HFF-Myc (cell line): ENCODE measurements around the gene ADCYAP1R1.

Experiments used
- DNase-seq: peaks from one replicate; pipeline ENCODE4 v3.0.0-alpha.2; 2011; ENCODE audit warnings: low read depth; ENCODE audit errors: extremely low read depth
- H3K4me3 ChIP-seq: replicated peaks from 2 replicates; pipeline ENCODE4 v1.5.1; 2011; ENCODE audit warnings: low read depth, mild to moderate bottlenecking, control low read depth, low read length
- TF ChIP-seq, protein P1 (sequence below): IDR thresholded peaks from 2 replicates; pipeline ENCODE4 v1.5.1; 2012; ENCODE audit warnings: mild to moderate bottlenecking, low read depth, low read length, control low read depth; ENCODE audit errors: missing control alignments

Gene ADCYAP1R1

DNA sequence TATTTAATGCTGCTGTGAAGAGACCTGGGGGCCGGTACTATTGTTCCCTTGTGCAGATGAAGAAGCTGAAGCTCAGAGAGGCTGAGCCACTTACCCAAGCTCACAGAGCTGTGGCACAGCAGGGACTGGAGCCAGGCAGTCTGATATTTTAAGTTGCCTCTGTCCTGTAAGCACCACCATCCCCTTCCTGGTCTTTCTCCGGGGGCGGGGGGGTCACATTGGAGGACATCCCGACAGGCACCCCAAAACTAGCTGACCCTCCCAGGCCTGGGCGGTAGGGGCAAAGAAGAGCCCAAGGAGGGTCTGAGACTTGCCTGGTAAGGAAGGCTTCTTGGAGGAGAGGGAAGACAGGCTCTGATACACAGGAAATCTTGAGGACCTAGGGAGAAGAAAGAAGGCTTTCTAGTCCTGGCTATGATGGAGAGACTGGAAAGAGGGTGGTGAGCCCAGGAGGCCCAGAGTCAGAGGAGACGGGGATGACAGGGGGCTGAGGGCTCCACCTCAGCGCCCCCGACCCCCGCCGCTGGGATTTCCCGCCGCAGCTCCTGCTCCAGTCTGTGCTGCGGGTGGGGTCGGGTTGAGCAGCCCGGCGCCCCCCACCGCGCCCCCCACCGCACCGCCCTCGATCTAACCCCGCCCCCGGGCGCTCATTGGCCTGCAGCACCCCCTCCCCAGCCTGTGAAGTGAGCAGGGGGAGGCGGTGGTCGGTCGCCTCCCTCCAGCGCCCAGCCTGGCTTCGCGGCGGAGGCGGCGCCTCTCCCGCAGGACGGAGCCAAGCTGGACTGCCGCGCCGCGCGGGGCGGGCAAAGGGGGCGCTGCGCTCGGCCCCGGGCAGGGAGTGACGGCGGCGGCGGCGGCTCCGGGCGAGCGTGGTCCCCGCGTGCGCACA lies at the start of gene ADCYAP1R1:
Gene ADCYAP1R1, plus strand, starts transcription at position 711 of the 889 bp plus-strand sequence. CDS start 10,957 bp downstream, outside the sequence.
- DNase-seq: no peak
- TF ChIP-seq, protein P1, sequence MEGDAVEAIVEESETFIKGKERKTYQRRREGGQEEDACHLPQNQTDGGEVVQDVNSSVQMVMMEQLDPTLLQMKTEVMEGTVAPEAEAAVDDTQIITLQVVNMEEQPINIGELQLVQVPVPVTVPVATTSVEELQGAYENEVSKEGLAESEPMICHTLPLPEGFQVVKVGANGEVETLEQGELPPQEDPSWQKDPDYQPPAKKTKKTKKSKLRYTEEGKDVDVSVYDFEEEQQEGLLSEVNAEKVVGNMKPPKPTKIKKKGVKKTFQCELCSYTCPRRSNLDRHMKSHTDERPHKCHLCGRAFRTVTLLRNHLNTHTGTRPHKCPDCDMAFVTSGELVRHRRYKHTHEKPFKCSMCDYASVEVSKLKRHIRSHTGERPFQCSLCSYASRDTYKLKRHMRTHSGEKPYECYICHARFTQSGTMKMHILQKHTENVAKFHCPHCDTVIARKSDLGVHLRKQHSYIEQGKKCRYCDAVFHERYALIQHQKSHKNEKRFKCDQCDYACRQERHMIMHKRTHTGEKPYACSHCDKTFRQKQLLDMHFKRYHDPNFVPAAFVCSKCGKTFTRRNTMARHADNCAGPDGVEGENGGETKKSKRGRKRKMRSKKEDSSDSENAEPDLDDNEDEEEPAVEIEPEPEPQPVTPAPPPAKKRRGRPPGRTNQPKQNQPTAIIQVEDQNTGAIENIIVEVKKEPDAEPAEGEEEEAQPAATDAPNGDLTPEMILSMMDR: no peak
- no peak within 1 kb of the TSS for H3K4me3 ChIP-seq

DNA sequence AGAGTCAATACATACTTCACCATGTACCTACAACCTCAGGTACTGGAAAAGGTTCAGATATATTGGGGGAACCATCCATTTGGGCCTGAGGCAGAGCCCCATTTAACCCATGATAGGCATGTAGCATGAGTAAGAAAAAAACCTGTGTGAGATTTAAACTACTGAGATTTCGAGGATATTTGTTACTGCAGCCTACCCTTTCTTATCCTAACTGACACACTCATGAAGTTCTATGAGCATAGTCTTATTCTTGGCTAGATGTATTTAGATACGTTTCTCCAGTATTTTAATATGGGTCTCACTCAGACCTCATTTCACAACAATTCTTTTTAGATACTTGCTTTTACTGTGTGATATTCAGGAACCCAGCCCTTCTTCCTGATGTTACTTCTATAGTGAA lies 49.0 kb upstream of the ADCYAP1R1 start:
- TF ChIP-seq, protein P1: no peak
- no peak for DNase-seq
- H3K4me3 ChIP-seq: no peak overlapping the region

DNA sequence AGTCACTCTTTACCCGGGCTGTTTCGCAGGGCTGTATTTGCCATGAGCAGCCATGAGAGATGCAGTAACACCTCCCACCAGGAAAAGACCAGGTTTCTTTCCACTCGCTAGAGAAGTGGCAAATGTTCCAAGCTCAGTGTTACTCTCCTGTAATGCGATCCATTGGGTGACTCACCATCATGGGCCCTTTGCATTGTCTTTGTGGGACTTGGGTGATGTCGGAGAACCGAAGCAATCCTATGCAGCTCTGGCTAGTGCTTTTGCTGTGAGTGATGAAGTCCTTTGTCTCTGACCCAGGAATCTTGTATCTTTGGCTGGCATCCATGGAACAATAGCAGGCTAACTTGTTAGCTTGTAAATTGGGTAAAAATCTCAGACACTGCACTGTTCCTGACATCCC lies 48.4 kb upstream of the ADCYAP1R1 start:
- TF ChIP-seq, protein P1: no peak

DNA sequence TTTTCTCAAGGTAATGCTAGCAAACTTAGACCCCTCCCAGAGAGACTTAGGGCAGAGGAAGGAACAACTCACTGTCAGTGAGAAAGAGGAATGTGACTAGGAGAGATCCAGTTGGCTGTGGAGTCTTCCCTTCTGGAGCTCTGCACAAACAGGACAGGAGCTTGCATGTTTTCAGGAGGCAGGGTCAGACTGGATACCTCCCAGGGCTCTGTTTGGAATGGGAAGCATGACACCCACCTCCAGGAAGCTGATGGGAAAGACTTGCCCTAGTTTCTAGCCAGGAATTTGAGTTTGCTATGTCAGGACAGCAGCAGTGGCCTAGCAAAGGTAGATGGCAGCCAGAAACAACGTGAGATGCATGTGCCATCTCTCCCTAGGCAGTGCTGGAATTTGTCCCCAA lies 47.7 kb upstream of the ADCYAP1R1 start:
- no peak overlapping the region for H3K4me3 ChIP-seq
- DNase-seq: no peak
- TF ChIP-seq, protein P1: no peak

More for the DNA sequence above, 48.4 kb upstream of the ADCYAP1R1 start:
- no peak overlapping the region for H3K4me3 ChIP-seq
- DNase-seq: no peak

DNA sequence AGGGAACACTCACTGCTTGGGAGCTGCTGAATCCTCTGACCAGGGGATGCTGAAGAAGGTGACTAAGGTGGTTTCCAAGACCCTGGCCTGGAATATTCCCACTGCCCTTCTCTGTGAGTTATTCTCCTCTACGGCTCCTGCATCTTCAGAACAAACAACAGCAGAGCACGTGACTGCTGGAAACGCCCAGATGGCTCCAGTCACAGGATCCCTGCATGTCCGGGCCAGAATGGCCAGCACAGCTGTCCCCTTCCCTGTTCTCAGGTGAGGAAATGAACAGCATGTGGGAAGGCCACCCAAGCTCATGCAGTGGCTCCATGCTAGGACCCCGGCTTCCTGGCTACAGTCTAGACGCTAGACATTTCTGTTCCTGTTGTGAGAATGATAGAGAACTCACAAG lies 45.3 kb upstream of the ADCYAP1R1 start:
- H3K4me3 ChIP-seq: no peak overlapping the region
- DNase-seq: no peak
- TF ChIP-seq, protein P1: no peak

DNA sequence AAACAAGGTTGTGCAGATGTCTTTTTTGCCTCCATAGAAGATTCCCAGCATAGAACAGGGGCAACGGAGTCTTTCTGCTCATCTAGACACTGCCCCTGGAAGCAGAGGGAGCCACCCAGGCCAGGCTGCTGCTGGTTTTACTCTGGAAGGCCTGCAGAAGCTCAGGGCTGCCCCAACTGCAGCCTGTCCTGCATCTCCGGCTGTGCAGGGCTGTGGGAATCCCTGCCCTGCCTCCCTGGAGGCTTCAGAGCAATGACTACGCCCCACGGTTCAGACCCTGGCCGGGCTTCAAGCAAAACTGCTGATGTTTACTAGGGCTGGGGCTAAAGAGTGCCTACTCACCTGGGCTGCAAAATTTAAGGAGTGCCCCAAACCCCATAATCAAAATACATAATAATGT lies 44.5 kb upstream of the ADCYAP1R1 start:
- H3K4me3 ChIP-seq: no peak overlapping the region
- DNase-seq: no peak
- TF ChIP-seq, protein P1: no peak
